Activated CD4-positive, alpha-beta T cell treated with anti-CD3 and anti-CD28 coated beads, Interleukin-2, amount 50 U/mL, for 1 hour (primary cell): ENCODE measurements around the gene C1orf216.
"Not testable (repeated sequence)": the region's sequence is repeated elsewhere in the genome, so short reads cannot be mapped to it uniquely, and the experiment has no call there.

Source experiments
- DNase-seq: peaks from one replicate; pipeline ENCODE4 v3.0.0-alpha.2; 2020

C1orf216 gene

DNA sequence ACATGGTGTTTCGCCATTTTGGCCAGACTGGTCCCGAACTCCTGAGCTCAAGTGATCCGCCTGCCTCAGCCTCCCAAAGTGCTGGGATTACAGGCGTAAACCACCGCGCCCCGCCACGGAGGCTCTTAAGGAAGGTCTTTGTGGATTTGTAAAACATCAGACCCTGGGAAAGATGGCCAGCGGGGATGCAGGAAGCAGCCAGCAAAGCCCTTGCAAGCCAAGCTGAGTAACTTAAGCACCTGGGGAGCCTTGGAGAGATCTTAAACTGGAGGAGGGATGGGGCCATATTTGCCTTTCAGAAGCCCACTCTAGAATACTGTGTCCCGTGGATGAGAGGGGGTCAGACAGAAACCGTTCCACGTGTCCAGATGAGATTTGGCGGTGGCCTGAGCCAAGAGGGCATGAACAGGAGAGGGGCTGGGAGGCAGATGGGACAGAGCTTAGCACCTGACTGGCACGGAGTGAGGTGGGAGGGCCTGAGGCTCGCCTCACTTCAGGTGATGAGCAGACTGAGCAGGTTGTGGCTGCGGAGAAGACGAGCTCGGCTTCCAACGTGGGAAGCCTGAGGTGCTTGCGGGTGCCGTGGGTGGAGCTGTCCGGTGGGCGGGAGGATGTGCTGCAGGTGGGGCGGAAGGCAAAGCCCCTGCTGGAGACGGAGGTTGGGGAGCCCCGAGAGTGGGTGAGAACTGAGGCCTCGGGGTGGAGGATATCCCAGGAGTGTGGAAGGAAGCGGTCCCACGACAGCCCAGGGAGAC is 11.7 kb downstream of the C1orf216 start:
- peak; percentile 7 for DNase-seq

DNA sequence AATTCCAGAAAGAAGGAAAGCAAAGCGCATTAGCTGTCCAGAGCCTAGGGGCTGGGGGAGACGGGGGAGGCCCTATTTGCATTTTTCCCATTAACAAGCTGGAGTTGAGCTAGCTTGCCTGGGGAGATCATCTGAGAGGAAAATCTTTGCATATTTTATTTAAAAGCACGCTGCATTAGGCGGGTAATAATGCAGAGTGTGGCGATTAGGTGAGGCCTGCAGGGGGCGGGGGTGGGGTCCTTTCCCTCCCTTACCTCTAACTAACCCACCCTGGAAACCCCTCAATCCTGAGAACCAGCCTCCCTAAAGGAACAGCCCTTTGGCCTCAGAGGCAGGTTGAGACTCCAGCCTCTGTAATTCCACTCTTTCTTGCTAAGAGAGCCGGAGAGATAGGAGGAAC is 16.2 kb downstream of the C1orf216 start:
- DNase-seq = no peak

DNA sequence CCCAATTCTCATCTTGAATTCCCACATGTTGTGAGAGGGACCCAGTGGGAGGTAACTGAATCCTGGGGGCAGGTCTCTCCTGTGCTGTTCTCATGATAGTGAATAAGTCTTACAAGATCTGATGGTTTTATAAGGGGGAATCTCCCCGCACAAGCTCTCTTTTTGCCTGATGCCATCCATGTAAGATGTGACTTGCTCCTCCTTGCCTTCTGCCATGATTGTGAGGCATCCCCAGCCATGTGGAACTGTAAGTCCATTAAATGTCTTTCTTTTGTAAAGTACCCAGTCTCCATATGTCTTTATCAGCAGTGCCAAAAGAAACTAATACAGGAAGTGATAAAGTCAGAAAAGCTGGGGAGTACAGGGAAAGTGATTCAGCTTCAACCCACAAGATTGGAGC is 19.5 kb downstream of the C1orf216 start:
- not testable (repeated sequence) for DNase-seq

DNA sequence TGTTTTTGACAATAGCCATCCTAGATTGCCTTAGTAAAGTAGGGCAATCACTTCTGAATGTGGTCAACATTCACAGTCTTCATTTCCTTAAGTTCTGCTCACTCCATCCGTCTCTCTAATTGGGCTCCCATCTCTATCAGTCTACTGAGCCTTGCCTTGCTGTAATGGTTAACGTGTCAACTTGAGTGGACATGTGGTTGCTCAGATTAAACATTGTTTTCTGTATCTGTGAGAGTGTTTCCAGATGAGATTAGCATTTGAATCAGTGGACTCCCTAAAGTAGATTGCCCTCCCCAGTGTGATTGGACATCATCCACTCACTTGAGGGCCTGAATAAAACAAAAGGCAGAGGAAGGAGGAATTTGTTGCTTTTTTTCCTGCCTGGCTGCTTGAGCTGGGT is 26.4 kb downstream of the C1orf216 start:
- no peak for DNase-seq

DNA sequence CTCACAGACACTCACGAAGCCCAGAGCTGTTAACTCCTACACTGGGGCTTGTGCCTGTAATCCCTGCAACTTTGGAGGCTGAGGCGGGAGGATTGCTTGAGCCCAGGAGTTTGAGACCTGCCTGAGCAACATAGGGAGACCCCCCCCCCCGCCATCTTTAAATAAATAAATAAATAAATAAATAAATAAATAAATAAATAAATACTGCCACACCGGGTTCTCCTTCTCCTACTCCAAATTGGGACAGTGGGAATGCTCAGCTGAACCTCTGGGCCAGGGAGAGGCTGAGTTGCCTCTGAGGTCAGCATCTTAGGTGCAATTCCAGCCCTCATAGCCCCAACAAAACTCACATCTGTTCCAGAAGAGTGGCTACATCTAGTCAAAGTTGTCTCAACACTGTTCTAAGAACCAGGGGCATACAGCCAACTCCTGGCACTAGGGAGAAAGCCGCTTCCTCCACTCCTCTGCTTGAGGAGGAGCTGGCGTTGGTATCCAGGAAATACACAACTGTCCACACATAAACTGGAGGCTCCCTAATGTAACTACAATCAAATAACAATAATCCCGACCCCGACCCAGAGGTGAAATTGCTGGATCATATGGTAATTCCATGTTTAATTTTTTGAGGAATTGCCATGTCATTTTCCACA is 27.0 kb downstream of the C1orf216 start:
- DNase-seq = no peak

DNA sequence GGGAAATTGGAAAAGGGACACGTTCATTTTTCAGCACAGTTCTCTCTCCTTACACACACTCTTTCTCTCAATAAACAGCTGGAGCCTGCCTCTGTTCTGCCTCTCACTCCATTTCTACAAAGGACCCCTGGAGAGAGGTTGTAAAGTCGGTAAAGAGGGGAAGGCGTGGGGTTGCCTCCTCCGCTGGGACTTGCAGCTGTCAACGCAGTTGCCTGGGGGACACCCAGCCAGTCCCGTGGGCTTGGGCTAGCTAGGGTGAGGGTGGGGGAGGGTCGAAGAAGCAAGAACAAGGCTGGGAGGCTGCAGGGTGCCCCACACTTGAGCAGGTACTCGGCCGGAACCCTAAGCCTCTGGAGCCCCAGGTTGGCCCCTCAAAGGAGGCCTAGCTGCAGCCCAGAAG is 27.6 kb downstream of the C1orf216 start:
- no peak for DNase-seq

DNA sequence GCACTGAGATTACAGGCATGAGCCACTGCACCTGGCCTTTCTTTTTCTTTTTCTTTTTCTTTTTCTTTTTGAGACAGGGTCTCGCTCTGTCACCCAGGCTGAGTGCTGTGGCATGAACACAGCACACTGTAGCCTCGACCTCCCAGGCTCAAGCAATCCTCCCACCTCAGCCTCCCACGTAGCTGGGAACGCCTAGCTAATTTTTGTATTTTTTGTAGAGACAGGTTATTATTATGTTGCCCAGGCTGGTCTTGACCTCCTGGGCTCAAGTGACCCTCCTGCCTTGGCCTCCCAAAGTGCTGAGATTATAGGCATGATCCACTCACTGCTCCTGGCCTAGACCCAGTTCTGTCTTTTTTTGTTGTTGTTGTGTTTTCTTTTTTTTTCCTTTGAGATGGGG is 28.6 kb downstream of the C1orf216 start:
- DNase-seq = not testable (repeated sequence)

DNA sequence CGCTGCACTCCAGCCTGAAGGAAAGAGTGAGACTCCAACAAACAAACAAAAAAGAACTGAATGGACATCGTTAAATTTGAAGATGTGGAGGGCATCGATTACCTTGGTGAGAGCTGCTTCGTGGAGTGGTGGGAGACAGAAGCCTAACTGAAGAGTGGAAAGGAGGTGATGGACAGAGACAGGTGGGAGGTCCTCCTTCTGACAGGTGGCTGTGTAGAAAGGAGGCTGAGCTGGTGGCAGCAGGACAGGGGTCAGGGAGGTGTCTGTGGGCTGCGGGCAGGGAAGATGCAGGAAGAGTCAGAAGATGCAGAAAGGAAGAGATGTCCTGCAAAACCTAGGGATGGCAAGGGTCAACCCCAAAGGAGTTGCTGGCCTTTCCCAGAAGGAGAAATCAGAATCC is 30.5 kb downstream of the C1orf216 start:
- no peak for DNase-seq

DNA sequence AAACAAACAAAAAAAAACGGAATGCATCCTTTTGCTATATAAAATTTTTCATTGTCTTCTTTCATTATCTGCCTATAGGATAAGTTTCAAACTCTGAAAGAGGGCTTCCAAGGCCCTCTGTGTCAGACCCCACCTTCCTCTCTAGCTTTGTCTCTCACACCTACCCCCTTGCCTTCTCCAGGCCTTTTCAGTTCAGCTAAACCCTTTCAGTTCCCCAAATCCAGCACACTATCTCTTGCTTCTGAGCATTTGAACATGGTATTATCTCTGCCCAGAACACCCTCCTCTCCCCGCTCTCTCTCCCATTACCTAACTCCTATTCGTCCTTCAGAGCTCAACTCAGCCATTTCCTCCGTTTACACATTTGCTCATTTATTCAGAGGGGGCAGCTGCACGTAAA is 35.7 kb downstream of the C1orf216 start:
- DNase-seq = no peak

DNA sequence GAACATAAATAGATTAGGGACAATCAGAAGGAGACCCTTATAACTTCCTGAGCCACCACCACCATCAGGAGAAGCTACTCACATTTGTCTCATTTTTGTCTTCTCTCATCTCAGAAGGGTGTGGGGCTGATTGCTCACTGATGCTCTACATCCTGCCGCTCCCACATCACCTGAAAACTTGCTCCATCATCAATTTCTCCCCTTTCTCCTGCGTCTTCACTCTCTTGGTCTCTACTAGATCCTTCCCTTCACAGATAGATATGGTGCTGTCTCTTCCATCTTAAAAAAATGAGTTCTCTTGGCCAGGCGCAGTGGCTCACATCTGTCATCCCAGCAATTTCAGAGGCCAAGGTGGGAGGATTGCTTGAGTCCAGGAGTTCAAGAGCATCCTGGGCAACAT is 38.4 kb downstream of the C1orf216 start:
- no peak for DNase-seq

DNA sequence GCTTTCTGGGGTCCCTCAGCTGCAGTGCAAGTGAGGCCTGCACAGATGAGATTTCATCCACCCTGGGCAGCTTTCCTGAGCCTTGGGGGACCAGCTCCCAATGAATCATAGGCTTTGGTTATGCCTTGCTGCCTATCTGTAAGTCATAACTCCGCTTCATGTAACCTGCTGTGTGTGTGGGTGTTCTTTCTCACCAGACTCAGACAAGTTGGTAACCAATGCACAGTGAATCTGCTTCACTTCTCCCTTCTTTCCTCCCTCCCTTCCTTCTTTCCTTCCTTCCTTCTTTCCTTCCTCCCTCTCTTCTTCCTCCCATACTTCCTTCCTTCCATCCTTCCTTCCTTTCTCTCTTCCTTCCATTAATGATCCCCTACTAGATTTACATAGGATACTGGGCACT is 42.9 kb downstream of the C1orf216 start:
- DNase-seq = no peak

DNA sequence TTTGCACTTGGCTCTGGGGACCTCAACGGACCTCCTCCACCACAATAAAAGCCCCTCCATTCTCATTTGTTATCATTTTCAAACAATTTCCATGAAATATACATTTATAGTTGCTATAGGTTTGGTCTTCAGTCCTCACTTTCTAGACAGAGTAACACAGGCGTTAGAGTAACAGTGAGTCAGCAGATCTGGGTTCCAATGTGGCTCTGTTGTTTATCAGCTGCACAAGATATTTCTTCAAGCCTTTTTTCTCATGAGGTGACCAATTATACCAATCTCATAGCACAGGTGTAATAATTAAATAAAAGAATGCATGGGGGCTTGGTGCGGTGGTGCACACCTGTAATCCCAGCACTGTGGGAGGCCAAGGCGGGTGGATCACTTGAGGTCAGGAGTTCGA is 44.6 kb downstream of the C1orf216 start:
- DNase-seq = no peak

DNA sequence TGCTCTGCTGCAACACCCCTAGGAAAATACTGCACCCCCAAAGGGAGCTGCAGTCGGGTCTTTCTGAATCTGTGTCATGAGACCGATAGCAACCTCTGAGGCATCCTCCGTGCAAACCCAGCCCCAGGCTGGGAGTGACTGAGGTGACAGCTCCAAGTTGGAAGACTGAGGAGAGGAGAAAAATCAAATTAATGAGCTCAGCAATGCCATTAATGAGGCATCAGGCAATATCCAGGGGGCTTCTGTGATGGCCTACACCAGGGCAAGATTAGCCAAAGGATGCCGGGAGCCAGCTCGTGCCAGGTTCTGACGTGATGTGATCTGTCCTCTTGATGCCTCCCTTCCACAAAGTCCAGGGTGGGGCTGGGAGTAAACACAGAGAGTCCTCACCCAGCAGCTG is 46.6 kb downstream of the C1orf216 start:
- DNase-seq = no peak

DNA sequence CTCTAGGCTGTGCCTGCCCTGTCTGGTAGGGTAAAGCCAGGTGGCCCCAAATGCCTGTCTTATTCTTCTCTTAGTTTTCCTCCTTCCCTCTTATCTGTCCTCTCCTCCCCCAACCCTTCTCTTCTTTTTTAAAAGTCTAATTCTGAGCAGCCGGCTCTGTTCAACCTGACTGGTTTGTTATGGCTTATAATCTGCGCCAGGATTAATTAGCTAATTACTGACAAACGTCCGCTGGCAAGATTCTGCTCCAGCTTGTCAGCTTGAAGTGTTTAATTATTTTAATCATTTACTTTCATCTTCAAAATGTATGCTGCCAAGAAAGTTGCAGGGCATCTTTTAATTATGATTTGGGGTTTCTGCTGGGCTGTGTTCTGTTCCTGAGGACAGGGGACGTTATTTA is 50.2 kb downstream of the C1orf216 start:
- DNase-seq = no peak

DNA sequence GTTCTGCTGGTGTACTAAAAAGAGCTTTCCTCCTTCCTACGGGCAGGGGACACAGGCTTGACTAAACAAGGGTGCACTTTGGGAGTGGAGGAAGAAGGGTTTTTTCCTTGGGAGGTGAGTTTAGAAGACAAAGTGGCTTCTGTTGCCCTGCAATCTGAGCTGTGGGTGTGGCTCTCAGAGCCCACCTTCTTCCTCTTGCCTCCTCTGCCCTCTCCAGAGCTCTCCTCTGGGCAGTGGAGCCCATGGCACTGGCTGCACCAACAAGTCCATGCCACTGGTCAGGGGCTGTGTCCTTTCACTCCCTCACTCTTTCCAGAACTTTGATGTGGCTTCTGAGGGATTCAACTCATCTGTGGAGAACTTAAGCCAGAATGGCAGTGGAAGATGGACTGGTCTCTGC is 51.8 kb downstream of the C1orf216 start:
- no peak for DNase-seq

DNA sequence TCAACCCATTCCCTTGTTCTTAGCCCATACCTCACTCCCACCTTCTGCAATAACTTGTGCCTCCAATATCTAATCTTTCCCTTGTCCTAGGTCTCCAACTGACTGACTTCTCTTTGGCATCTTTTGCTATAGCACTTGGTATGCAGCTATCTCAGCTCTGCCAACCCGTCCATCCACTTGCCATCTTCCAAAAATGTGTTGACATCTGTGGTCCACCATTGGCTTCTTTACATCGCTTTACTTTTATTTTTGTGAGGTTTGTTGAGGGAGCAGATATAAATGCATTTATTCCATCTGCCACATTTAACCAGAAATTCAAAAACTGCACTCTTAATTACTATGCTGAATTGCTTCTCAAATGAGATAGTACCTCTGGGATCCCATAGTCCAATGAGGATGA is 52.5 kb downstream of the C1orf216 start:
- no peak for DNase-seq
